ENCODE data around the gene STAG2.
"Not testable (repeated sequence)": the region's sequence is repeated elsewhere in the genome, so short reads cannot be mapped to it uniquely, and the experiment has no call there.

STAG2 gene

DNA sequence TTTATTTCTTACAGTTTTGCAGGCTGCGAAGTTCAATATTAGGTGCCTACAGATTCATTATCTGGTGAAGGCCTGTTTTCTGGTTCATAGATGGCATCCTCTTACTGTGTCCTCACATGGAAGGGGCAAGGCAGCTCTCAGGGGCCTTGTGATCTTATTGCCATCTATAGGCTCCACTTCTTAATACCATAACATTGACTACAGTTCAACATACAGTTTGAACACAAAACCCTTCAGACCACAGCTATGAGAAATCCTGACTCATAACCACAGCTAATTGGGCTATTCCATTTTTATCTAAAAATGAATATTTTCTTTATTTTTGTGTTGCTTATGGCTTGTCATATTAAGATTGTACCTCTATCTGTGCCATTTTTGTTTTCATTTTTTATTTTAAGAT is 72.3 kb downstream of the STAG2 start:
- no peak for DNase-seq (ENCODE audit: low read depth in 2 of 2, low spot score in 1 of 2)

DNA sequence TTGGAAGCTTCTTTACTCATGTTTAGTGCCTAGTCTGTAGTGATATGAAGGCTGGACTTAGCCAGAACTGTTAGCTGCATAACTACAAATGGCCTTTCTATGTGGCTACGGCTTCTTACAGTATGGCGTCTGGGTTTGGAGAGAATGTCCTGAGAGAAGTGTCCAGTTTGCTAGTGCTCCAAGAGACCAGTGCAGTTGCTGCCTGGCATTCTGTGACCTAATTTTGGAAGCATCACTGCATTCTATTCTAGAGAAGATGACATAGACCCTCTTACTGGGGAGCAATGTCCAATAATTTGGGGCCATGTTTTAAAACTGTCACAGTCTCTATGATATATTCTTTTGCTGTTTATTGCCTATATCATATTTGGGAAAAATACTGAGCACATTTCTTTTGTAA is 74.2 kb downstream of the STAG2 start:
- no peak for DNase-seq (ENCODE audit: low read depth in 2 of 2, low spot score in 1 of 2)

DNA sequence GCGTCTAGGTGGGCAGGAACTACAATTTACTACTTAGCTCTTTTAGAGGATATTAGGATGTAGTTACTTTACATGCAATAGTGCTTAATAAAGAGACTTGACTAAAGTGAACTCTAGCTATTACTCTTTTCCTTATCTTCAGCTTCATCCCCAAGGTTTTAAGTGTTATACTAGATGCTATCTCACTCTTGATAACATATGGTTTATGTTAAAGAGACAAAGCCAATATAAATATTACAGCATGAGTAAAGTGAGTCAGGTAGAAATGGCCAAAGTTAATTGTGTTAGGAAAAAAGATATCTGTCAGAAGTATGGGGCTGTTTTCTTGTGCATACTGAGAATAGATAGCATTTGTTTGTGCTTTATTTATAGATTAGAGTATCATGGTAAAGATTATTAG is 80.5 kb downstream of the STAG2 start:
- DNase-seq (ENCODE audit: low read depth in 2 of 2, low spot score in 1 of 2) = no peak

DNA sequence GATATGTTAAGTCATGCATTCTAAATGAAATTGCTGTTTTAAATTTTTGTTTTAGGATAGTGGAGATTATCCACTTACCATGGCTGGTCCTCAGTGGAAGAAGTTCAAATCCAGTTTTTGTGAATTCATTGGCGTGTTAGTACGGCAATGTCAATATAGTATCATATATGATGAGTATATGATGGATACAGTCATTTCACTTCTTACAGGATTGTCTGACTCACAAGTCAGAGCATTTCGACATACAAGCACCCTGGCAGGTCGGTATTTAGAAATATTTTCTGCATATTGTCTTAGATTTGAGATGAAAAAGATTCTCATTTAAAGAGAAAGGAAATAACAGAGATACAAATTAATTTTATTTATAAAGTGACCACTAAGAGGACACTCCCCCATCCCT is 83.6 kb downstream of the STAG2 start:
- no peak for DNase-seq (ENCODE audit: low read depth in 2 of 2, low spot score in 1 of 2)

DNA sequence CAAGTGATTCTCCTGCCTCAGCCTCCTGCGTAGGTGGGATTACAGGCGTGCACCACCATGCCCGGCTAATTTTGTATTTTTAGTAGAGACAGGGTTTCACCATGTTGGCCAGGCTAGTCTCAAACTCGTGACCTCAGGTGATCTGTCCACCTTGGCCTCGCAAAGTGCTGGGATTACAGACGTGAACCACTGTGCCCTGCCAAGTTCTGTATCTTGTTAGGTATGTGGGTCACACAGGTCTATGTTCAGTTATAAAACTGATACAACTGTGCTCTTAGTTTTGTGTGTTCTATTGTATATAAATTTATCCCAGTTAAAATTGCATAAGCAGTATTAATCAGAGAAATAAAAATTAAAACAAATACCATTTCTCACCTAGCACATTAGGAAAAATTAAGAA is 122.9 kb downstream of the STAG2 start:
- DNase-seq (ENCODE audit: low read depth in 2 of 2, low spot score in 1 of 2) = not testable (repeated sequence)

DNA sequence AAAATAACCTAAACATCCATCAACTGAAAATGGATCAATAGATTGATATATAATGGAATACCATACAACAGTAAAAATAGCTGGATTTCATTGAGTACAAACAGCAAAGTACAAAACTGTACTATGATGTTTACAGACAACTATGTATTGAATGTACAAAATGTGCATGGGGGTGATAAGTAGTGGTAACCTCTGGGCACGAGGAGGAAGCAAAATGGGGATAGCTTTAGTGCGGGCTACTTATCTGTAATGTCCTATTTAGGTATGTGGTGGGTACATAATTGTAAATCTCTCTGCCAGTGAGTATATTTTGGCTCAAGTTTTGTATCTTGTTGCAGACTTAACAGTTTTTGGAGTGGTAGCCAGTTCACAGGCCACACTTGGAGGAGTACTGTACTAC is 123.6 kb downstream of the STAG2 start:
- no peak for DNase-seq (ENCODE audit: low read depth in 2 of 2, low spot score in 1 of 2)

DNA sequence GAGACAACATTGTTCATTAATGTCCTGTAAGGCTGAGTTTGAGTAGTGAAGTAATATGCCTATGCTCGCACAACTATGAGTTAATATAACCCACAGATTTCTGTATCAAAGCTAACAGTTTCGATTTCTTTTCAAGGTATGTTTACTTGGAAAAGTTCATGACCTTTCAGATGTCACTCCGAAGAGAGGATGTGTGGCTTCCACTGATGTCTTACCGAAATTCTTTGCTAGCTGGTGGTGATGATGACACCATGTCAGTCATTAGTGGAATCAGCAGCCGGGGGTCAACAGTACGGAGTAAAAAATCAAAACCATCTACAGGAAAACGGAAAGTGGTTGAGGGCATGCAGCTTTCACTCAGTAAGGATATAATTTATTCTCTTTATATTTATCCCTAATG is 124.9 kb downstream of the STAG2 start:
- DNase-seq (ENCODE audit: low read depth in 2 of 2, low spot score in 1 of 2) = no peak

DNA sequence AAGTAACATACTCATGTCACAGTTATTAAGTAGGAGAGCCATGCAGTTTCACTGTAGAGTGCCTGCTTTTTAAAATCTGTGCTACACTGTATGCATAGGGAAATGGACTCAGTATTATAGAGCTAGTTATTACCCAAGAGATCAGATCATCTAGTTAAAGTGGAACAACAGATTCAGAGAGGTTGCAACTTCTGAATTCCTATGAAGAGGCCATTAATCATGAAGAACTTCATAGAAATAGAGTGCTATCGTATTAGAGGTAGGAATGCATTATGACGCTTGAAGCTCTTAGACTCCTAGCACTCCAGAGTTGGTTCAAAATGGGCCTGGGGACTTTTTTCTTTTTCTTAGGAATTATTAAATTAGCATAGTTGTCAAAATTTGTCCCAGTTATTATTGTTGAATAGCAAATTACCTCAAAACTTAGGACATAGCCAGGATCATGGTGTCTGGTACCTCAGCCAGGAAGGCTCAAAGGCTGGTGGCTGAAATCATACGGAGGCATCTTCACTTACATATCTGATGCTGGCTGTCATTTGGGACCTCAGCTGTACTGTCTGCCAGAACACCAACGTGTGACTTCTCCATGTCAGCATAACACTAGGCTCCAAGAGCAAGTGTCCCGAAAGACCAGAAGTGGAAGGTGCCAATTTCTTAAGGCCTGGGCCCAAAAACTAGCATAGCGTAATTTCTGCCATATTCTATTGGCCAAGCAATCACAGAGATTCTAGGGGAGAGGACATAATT is 125.7 kb downstream of the STAG2 start:
- no peak for DNase-seq (ENCODE audit: low read depth in 2 of 2, low spot score in 1 of 2)

DNA sequence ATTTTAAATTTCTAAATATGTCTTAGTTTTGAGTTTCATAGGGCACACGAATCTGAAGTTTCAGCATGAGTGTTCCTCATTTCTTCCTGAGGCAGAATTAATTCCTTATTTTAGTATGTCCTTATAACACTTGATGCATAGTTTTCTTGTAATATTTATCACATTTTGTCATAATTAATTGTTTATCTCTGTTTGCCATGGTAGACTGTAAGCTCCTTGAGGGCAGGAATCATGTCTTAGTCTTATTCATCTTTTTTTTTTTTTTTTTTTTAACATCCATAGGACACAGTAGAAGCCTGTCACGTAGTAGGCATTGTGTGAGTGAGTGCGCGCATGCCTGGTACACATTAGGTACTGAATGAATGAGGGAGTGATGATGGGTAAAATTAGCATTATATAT is 131.7 kb downstream of the STAG2 start:
- no peak for DNase-seq (ENCODE audit: low read depth in 2 of 2, low spot score in 1 of 2)

DNA sequence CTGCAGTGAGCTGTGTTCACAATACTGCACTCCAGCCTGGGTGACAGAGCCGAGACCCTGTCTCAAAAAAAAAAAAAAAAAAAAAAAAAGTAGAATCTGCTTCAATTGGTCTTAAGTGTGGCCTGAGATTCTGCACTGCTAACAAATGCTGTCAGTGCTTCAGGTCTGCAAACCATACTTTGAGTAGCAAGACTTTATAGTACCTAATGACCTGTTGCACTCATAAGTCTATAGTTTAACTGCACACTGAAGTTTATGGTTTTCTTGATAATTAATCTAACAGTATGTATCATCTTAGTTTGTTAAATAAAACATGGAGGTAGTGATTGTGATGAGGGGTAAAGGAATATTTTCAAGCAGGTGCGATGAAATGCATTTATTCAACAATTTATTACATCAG is 135.6 kb downstream of the STAG2 start:
- DNase-seq (ENCODE audit: low read depth in 2 of 2, low spot score in 1 of 2) = no peak

DNA sequence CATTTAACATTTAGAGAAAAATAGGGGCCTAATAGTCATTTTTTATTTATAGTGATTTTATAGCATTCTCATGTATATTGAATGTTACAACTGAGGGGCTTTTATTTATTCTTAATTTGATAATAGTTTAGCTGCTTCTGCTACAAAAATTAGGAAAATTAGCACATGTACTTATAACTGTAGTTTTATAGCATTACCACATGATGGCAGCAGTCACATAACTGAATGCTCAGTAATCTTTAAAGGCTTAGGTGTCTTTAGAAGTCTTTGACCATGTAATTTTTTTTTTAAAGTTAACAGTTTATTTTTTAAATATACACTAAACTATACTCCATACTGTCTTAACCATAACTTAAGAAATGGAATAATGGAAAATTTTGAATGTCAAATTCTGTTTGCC is 136.6 kb downstream of the STAG2 start:
- DNase-seq (ENCODE audit: low read depth in 2 of 2, low spot score in 1 of 2) = no peak

DNA sequence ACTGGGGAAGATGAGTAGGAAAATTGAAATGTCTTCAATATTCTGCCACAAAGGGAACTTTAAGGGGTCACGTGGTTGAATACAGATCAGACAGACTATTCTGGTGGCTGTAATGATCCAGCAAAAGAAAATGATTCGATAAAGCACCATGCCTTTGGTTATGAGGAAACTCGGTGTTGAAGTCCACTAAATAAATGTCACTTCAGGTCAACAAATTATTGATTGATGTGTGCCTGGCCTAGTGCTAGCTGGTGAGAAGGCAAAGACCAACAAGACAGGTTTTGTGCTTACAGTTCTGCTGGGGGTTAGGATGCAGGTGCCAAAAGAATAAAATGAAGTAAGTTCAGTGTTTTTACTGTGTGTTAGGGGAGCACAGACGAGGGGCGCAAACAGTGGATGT is 142.5 kb downstream of the STAG2 start:
- DNase-seq (ENCODE audit: low read depth in 2 of 2, low spot score in 1 of 2) = no peak

DNA sequence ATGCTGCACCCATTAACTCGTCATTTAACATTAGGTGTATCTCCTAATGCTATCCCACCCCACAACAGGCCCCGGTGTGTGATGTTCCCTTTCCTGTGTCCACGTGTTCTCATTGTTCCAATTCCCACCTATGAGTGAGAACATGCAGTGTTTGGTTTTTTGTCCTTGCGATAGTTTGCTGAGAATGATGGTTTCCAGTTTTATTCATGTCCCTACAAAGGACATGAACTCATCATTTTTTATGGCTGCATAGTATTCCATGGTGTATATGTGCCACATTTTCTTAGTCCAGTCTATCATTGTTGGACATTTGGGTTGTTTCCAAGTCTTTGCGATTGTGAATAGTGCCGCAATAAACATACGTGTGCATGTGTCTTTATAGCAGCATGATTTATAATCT is 143.0 kb downstream of the STAG2 start:
- not testable (repeated sequence) for DNase-seq (ENCODE audit: low read depth in 2 of 2, low spot score in 1 of 2)

DNA sequence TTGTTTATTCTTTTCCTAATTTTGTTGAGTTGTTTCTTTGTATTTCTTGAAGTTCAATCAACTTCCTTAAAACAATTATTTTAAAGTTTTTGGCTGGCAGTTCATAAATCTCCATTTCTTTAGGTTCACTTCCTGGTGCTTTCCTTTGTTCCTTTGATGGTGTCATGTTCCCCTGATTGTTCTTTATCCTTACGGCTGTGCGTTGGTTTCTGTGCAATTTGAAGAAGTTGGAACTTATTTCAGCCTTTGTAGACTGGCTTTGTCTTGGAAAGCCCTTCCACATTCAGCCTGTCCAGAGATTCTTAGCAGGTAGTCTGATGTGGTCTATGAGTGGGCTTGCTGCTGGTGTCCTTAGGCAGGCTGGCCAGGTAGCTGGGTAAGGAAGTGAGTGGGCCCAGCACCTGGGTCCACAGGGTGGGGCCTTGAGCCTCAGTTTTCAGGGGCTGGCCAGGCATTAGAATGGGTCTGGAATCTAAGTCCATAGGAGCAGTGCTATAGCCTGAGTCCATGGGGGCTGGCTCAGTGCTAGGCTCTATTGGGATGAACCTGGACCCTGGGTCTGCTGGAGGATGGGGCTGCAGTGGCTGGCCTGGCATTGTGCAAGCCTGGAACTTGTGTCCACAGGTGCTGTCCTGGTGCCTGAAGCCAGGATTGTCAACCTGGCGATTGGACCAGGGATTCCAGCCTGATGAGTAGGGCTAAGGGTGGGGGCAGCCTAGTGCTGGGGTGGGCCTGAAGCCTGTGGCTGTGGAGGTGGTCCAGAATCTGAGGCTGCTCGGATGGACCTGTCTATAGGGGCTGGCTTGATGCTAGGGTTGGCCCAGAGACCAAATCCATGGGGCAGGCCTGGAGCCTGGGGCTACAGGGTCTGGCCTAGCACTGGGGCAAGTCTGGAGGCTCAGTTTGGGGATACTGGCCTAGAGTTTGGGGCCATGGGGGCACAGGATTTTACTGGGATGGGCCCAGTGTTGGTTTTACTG is 152.4 kb downstream of the STAG2 start:
- no peak for DNase-seq (ENCODE audit: low read depth in 2 of 2, low spot score in 1 of 2)

DNA sequence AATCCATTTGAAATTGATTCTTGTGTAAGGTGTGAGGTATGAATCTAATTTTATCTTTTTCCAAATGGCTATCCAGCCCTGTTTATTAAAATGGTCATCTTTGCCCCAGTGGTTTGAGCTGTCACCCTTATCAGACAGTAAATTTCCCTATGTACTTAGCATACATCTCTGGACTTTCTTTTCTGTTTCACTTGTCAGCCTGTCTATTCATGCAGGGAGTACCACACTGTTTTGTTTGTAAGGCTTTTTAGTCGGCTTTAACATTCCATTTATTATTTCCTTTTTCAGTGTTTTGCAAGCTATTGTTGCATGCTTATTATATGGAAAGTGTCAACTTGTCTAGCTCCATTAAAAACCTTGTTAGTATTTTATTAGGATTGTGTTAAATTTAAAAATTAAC is 155.8 kb downstream of the STAG2 start:
- DNase-seq (ENCODE audit: low read depth in 2 of 2, low spot score in 1 of 2) = no peak

DNA sequence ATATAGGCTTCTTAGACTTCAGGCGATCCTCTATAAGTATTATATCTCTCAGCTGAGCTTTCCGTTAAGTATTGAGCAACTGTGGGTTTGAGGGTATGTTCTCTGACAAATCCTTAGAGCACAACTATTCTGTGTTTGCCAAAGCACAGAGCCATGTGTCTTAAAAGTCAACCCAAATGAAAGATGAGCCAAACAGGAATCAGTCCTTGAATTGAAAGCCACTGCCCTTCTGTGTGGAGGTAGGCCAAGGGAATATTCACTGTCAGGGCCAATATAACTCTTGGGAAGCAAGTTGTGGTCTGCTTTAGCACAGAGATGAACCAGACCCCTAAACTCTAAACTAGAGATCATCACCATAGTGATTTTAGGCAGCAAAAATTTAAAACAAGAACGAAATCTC is 164.0 kb downstream of the STAG2 start:
- no peak for DNase-seq (ENCODE audit: low read depth in 2 of 2, low spot score in 1 of 2)

DNA sequence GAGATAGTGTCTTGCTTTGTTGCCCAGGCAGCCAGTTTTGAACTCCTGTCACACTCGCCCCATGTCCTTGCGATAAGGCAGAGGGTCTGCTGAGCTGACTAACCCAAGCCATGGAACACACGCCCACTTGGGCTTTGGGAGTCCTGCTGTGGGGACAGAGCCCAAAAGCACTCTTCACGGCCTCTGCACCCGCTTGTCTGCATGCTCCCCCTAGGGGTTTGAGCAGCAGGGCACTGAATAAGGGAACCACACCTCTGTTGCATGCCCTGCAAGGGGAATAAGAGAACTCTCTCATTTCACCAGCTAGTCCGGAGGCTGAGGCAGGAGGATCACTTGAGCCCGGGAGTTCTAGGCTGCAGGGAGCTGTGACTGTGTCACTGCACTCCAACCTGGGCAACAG is 166.0 kb downstream of the STAG2 start:
- no peak for DNase-seq (ENCODE audit: low read depth in 2 of 2, low spot score in 1 of 2)

DNA sequence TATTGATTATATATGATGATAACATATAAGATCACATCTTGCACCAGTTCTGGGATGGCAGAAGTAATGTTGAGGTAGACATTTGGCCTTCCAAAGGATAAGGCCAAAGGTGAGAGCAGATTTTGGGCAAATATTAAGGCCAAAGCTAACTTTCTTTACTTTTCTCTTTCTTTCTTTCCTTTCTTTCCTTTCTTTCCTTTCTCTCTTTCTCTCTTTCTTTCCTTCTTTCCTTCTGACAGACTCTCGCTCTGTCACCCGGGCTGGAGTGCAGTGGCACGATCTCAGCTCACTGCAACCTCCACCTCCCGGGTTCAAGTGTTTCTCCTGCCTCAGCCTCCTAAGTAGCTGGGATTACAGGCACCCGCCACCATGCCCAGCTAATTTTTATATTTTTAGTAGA is 170.9 kb downstream of the STAG2 start:
- DNase-seq (ENCODE audit: low read depth in 2 of 2, low spot score in 1 of 2) = not testable (repeated sequence)

DNA sequence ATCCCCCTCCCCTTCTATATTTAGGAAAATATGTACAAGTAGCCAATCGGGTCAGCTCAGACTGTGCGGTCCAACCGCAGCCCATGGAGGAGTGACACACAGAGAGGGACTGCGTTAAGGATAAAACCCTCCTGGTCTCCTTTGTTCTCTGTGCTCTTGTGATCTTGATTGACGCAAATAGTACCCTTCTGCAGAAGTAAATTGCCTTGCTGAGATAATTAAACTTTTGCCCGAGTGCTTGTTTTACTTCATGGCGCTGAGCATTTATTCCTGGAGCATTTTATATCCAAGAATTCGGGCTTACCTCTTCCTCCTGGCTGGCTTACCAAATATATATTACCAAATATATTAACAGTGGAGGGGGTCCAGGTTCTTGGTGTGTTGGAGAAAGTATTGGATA is 184.2 kb downstream of the STAG2 start:
- no peak for DNase-seq (ENCODE audit: low read depth in 2 of 2, low spot score in 1 of 2)

DNA sequence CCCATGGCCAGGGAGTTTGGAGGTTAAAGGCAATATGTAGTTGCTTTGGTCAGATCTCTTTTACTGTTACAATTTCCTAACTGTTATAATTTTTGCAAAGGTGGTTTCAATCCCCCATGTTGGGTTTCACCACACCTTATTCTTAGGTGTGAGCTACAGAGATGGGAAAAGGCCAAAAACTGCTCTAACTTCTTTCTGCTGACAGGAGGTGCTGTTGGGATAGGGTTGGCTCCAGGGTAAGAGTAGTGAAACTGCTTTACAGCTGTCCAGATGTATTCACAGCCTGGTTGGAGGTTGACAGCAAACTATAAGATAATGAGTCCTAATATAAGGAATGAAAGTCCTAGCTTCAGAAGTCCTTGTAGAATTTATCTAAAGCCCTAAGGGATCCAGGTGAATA is 189.7 kb downstream of the STAG2 start:
- no peak for DNase-seq (ENCODE audit: low read depth in 2 of 2, low spot score in 1 of 2)

Data from stimulated activated CD8-positive, alpha-beta memory T cell treated with anti-CD3 and anti-CD28 coated beads, Interleukin-4, amount 100 ng/mL, for 1 hour (primary cell).